Neuron (in vitro differentiated cells): Measurements from ENCODE around the gene DKK1.
A peak's percentile ranks its signal among the peaks of the same experiment; 100 is the strongest.

Source experiments
- H2AFZ ChIP-seq: one replicate; pipeline ENCODE4 v1.6.1; 2013; ENCODE audit warnings: low read depth, mild to moderate bottlenecking, inconsistent platforms, low read length, moderate library complexity
- H3K27me3 ChIP-seq: one replicate; pipeline ENCODE4 v1.6.1; 2013; ENCODE audit warnings: low read length; ENCODE audit not compliant: insufficient read depth
- H3K36me3 ChIP-seq: one replicate; pipeline ENCODE4 v1.6.1; 2013; ENCODE audit warnings: low read length; ENCODE audit not compliant: insufficient read depth
- H3K4me1 ChIP-seq: one replicate; pipeline ENCODE4 v1.6.1; 2013; ENCODE audit warnings: low read length; ENCODE audit not compliant: insufficient read depth
- H3K4me3 ChIP-seq: 2 replicates; pipeline ENCODE4 v1.5.1; 2013; ENCODE audit warnings: mild to moderate bottlenecking, low read length, moderate library complexity
- H3K9me3 ChIP-seq: one replicate; pipeline ENCODE4 v1.6.1; 2013; ENCODE audit warnings: low read length

The DKK1 gene

GRCh38 chr10:52313933-52314821 lies at the start of gene DKK1:
TSS of gene DKK1 (plus strand) at chr10:52314281. CDS start at chr10:52314435, 154 bp downstream.
- Histone ChIP-seq H3K27me3 (peaks cover 8% of the 10 kb centered on the region), H3K4me1 (peaks cover 20% of the 10 kb centered on the region), H3K36me3 (no peaks in the 10 kb centered on the region), H3K9me3 (no peaks in the 10 kb centered on the region), H3K4me3 (peak within 1 kb of the TSS; percentile 51), H2AFZ (peak within 1 kb of the TSS; percentile 76)

- no peaks in the 10 kb centered on the region for H3K36me3 ChIP-seq
- no peaks in the 10 kb centered on the region for H3K27me3 ChIP-seq
- peaks cover 8% of the 10 kb centered on the region for H3K4me1 ChIP-seq
- no peaks in the 10 kb centered on the region for H3K9me3 ChIP-seq
- H3K4me3 ChIP-seq: no peak overlapping the region
- no peak overlapping the region for H2AFZ ChIP-seq
Observed at GRCh38 chr10:52265131-52265926, 48.8 kb upstream of the DKK1 start.

GRCh38 chr10:52266858-52267257 lies 47.2 kb upstream of the DKK1 start:
- H3K9me3 ChIP-seq: no peaks in the 10 kb centered on the region
- no peak overlapping the region for H2AFZ ChIP-seq
- H3K4me3 ChIP-seq: no peak overlapping the region
- H3K36me3 ChIP-seq: no peaks in the 10 kb centered on the region
- no peaks in the 10 kb centered on the region for H3K4me1 ChIP-seq
- no peaks in the 10 kb centered on the region for H3K27me3 ChIP-seq

- Histone ChIP-seq H3K4me1 (no peaks in the 10 kb centered on the region), H3K4me3 (no peak overlapping the region), H3K36me3 (no peaks in the 10 kb centered on the region), H3K27me3 (no peaks in the 10 kb centered on the region), H2AFZ (no peak overlapping the region), H3K9me3 (no peaks in the 10 kb centered on the region)
Observed at GRCh38 chr10:52268790-52269189, 45.3 kb upstream of the DKK1 start.

GRCh38 chr10:52269233-52269632 lies 44.8 kb upstream of the DKK1 start:
- Histone ChIP-seq H3K9me3 (no peaks in the 10 kb centered on the region), H3K4me1 (no peaks in the 10 kb centered on the region), H3K36me3 (no peaks in the 10 kb centered on the region), H2AFZ (no peak overlapping the region), H3K4me3 (no peak overlapping the region), H3K27me3 (no peaks in the 10 kb centered on the region)

GRCh38 chr10:52276163-52276562 lies 37.9 kb upstream of the DKK1 start:
- H3K36me3 ChIP-seq: no peaks in the 10 kb centered on the region
- no peaks in the 10 kb centered on the region for H3K9me3 ChIP-seq
- no peaks in the 10 kb centered on the region for H3K27me3 ChIP-seq
- H3K4me1 ChIP-seq: no peaks in the 10 kb centered on the region
- H3K4me3 ChIP-seq: no peak overlapping the region
- H2AFZ ChIP-seq: no peak overlapping the region

GRCh38 chr10:52276986-52277385 lies 37.1 kb upstream of the DKK1 start:
- Histone ChIP-seq H3K9me3 (no peaks in the 10 kb centered on the region), H3K27me3 (no peaks in the 10 kb centered on the region), H3K4me3 (no peak overlapping the region), H3K36me3 (no peaks in the 10 kb centered on the region), H2AFZ (no peak overlapping the region), H3K4me1 (no peaks in the 10 kb centered on the region)

- Histone ChIP-seq H3K27me3 (no peaks in the 10 kb centered on the region), H3K4me1 (no peaks in the 10 kb centered on the region), H3K9me3 (no peaks in the 10 kb centered on the region), H3K4me3 (no peak overlapping the region), H2AFZ (no peak overlapping the region), H3K36me3 (no peaks in the 10 kb centered on the region)
Observed at GRCh38 chr10:52279546-52279945, 34.5 kb upstream of the DKK1 start.

- H3K4me1 ChIP-seq: no peaks in the 10 kb centered on the region
- H3K27me3 ChIP-seq: no peaks in the 10 kb centered on the region
- no peaks in the 10 kb centered on the region for H3K9me3 ChIP-seq
- no peak overlapping the region for H3K4me3 ChIP-seq
- no peaks in the 10 kb centered on the region for H3K36me3 ChIP-seq
- H2AFZ ChIP-seq: no peak overlapping the region
Observed at GRCh38 chr10:52280051-52280450, 34.0 kb upstream of the DKK1 start.

GRCh38 chr10:52283174-52283573 lies 30.9 kb upstream of the DKK1 start:
- H3K36me3 ChIP-seq: no peaks in the 10 kb centered on the region
- no peak overlapping the region for H3K4me3 ChIP-seq
- H3K9me3 ChIP-seq: no peaks in the 10 kb centered on the region
- H3K4me1 ChIP-seq: no peaks in the 10 kb centered on the region
- H3K27me3 ChIP-seq: no peaks in the 10 kb centered on the region
- no peak overlapping the region for H2AFZ ChIP-seq

- Histone ChIP-seq H3K36me3 (no peaks in the 10 kb centered on the region), H3K4me3 (no peak overlapping the region)
Observed at GRCh38 chr10:52284416-52285013, 29.6 kb upstream of the DKK1 start.

GRCh38 chr10:52287866-52288265 lies 26.2 kb upstream of the DKK1 start:
- Histone ChIP-seq H3K36me3 (no peaks in the 10 kb centered on the region), H3K27me3 (no peaks in the 10 kb centered on the region), H3K9me3 (no peaks in the 10 kb centered on the region), H3K4me1 (no peaks in the 10 kb centered on the region), H3K4me3 (no peak overlapping the region), H2AFZ (no peak overlapping the region)

More at GRCh38 chr10:52284416-52285013, 29.6 kb upstream of the DKK1 start:
- Histone ChIP-seq H3K4me1 (no peaks in the 10 kb centered on the region), H3K9me3 (no peaks in the 10 kb centered on the region), H2AFZ (no peak overlapping the region), H3K27me3 (no peaks in the 10 kb centered on the region)

GRCh38 chr10:52297747-52298146 lies 16.3 kb upstream of the DKK1 start:
- no peaks in the 10 kb centered on the region for H3K27me3 ChIP-seq
- H2AFZ ChIP-seq: no peak overlapping the region
- no peaks in the 10 kb centered on the region for H3K36me3 ChIP-seq
- H3K9me3 ChIP-seq: no peaks in the 10 kb centered on the region
- H3K4me3 ChIP-seq: no peak overlapping the region
- H3K4me1 ChIP-seq: peaks cover 5% of the 10 kb centered on the region
